GM12878 (cell line): ENCODE measurements around the gene CSF1. TPM values are rescaled to one million over a fixed set of nuclear protein-coding genes. Genes with fewer than 3 reads are reported as not detected.

Experiments
- BHLHE40 ChIP-seq, 2 experiments: fragments of 450-650 bp in 1 of 2; IDR thresholded peaks; 2 replicates each; pipeline ENCODE4 v1.6.1; 2011 to 2017; ENCODE audit warnings: low read depth in 2 of 2, borderline replicate concordance in 1 of 2, improper control_type of control experiment in 1 of 2, low read length in 1 of 2, mild to moderate bottlenecking in 1 of 2
- CREB1 ChIP-seq: IDR thresholded peaks from 2 replicates; pipeline ENCODE4 v1.6.1; 2012; ENCODE audit warnings: low read depth, mild to moderate bottlenecking, inconsistent platforms
- CREM ChIP-seq: IDR thresholded peaks from 2 replicates; pipeline ENCODE4 v1.6.1; 2014; ENCODE audit warnings: antibody characterized with exemption, low read depth
- ELK1 ChIP-seq: IDR thresholded peaks from 2 replicates; pipeline ENCODE4 v1.6.1; 2012; ENCODE audit warnings: low read depth, low read length, improper control_type of control experiment
- ESRRA ChIP-seq: IDR thresholded peaks from 2 replicates; pipeline ENCODE4 v1.6.1; 2012; ENCODE audit warnings: mild to moderate bottlenecking, low read length, improper control_type of control experiment
- FOS ChIP-seq: IDR thresholded peaks from 3 replicates; pipeline ENCODE4 v1.6.1; 2011; ENCODE audit warnings: borderline replicate concordance; ENCODE audit not compliant: insufficient read length; ENCODE audit errors: extremely low read depth
- FOXM1 ChIP-seq: IDR thresholded peaks from 2 replicates; pipeline ENCODE4 v1.6.1; 2012; ENCODE audit warnings: low read depth, mild to moderate bottlenecking, inconsistent platforms, low read length, moderate library complexity
- GATAD2B ChIP-seq: fragments of 450-650 bp; conservative IDR thresholded peaks from 2 replicates; pipeline ENCODE4 v1.6.1; 2017; ENCODE audit warnings: low read depth, mild to moderate bottlenecking, moderate library complexity
- IKZF2 ChIP-seq, 2 experiments: fragments of 450-650 bp; IDR thresholded peaks; 2 replicates each; pipeline ENCODE4 v1.6.1; 2017; ENCODE audit warnings: mild to moderate bottlenecking in 2 of 2, moderate library complexity in 2 of 2
- MEF2B ChIP-seq: fragments of 450-650 bp; IDR thresholded peaks from 2 replicates; pipeline ENCODE4 v1.6.1; 2018; ENCODE audit warnings: mild to moderate bottlenecking, moderate library complexity; ENCODE audit not compliant: partially characterized antibody, poor library complexity, severe bottlenecking
- MTA2 ChIP-seq: fragments of 450-650 bp; IDR thresholded peaks from 2 replicates; pipeline ENCODE4 v1.6.1; 2016; ENCODE audit warnings: low read depth, mild to moderate bottlenecking, moderate library complexity
- NFXL1 ChIP-seq: fragments of 450-650 bp; IDR thresholded peaks from 2 replicates; pipeline ENCODE4 v1.6.1; 2017; ENCODE audit warnings: antibody characterized with exemption, mild to moderate bottlenecking, borderline replicate concordance
- POU2F2 ChIP-seq: IDR thresholded peaks from 3 replicates; pipeline ENCODE4 v1.6.1; 2011; ENCODE audit warnings: low read depth, mild to moderate bottlenecking, low read length, borderline replicate concordance
- SKIL ChIP-seq: fragments of 450-650 bp; IDR thresholded peaks from 2 replicates; pipeline ENCODE4 v1.6.1; 2017; ENCODE audit warnings: mild to moderate bottlenecking, low read depth, inconsistent platforms; ENCODE audit not compliant: poor library complexity, severe bottlenecking
- STAT1 ChIP-seq: fragments of 450-650 bp; conservative IDR thresholded peaks from 2 replicates; pipeline ENCODE4 v1.6.1; 2014; ENCODE audit warnings: antibody characterized with exemption, mild to moderate bottlenecking
- YY1 ChIP-seq: IDR thresholded peaks from 2 replicates; pipeline ENCODE4 v1.6.1; 2011; ENCODE audit warnings: low read depth, mild to moderate bottlenecking, low read length
- ZBTB33 ChIP-seq: fragments of 450-650 bp; IDR thresholded peaks from 2 replicates; pipeline ENCODE4 v1.6.1; 2017; ENCODE audit warnings: mild to moderate bottlenecking
- ZNF384 ChIP-seq: IDR thresholded peaks from 2 replicates; pipeline ENCODE4 v1.6.1; 2012; ENCODE audit warnings: low read depth, mild to moderate bottlenecking, low read length, improper control_type of control experiment, borderline replicate concordance
- polyA plus RNA-seq, 11 experiments: library from polyadenylated mRNA; depleted of rRNA in 4 of 11; unstranded in 6 of 11; stranded (reverse) in 5 of 11; fragments of >200 nt; fragmentation: Nextera tagmentation in 4 of 11; fragmentation: Illumina TruSeq in 1 of 11; extraction: Ambion mirVana in 4 of 11; extraction: Trizol in 1 of 11; gene quantifications; 1 replicate in 1 of 11; 2 replicates in 10 of 11; pipeline versions ENCODE4 v1.2.1 to v1.2.3, GENCODE V29; 2011 to 2016; ENCODE audit warnings: inconsistent platforms in 2 of 11, missing spikeins in 2 of 11, low read depth in 1 of 11
- total RNA-seq, 4 experiments: library from RNA; depleted of rRNA in 3 of 4; stranded (reverse); fragments of >200 nt in 3 of 4; fragmentation: Illumina TruSeq in 1 of 4; extraction: Trizol in 1 of 4; gene quantifications; 2 replicates each; pipeline versions ENCODE4 v1.2.1 to v1.2.3, GENCODE V29; 2013 to 2021
- TF ChIP-seq, protein P1 (sequence below): IDR thresholded peaks from 2 replicates; pipeline ENCODE4 v1.6.1; 2012; ENCODE audit warnings: low read length, inconsistent platforms
- TF ChIP-seq, protein P2 (sequence below): IDR thresholded peaks from 2 replicates; pipeline ENCODE4 v1.6.1; 2011; ENCODE audit warnings: borderline replicate concordance, low read depth, mild to moderate bottlenecking, moderate library complexity, mixed read lengths, low read length; ENCODE audit not compliant: insufficient read depth; ENCODE audit errors: extremely low read length

CSF1 gene
- total and polyA plus RNA-seq, 10 of the 15 experiments (the other 5 are each of a cell fraction or from before 2014, with no cell fraction given) = 1.2 to 32.4 (median 13.0) TPM

- TF ChIP-seq POU2F2 (0 out of 3 replicates have a peak, but pooled peaks have one; percentile 26), GATAD2B (no peak), BHLHE40 (IDR thresholded peaks at IDR 0.05; ENCODE audit: borderline replicate concordance in 1 of 2, low read depth in 2 of 2, low read length in 1 of 2) (peak; percentile 48 to 52; a peak in 1 of 4 replicates), ZNF384 (no peak), ESRRA (no peak), ELK1 (peak; percentile 41; the same call in 1 of the 2 replicates), STAT1 (no peak), CREB1 (peak; percentile 88), FOS (no peak), CREM (peak; percentile 89), ZBTB33 (no peak), SKIL (peak; percentile 37), MTA2 (peak; percentile 73), MEF2B (peak; percentile 18), YY1 (peak; percentile 45; the same call in 1 of the 2 replicates), NFXL1 (no peak), FOXM1 (no peak), IKZF2 (IDR thresholded peaks at IDR 0.05) (peak; percentile 57 to 58; a peak in 3 of 4 replicates)
- TF ChIP-seq, protein P1, sequence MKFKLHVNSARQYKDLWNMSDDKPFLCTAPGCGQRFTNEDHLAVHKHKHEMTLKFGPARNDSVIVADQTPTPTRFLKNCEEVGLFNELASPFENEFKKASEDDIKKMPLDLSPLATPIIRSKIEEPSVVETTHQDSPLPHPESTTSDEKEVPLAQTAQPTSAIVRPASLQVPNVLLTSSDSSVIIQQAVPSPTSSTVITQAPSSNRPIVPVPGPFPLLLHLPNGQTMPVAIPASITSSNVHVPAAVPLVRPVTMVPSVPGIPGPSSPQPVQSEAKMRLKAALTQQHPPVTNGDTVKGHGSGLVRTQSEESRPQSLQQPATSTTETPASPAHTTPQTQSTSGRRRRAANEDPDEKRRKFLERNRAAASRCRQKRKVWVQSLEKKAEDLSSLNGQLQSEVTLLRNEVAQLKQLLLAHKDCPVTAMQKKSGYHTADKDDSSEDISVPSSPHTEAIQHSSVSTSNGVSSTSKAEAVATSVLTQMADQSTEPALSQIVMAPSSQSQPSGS = no peak
- TF ChIP-seq, protein P2, sequence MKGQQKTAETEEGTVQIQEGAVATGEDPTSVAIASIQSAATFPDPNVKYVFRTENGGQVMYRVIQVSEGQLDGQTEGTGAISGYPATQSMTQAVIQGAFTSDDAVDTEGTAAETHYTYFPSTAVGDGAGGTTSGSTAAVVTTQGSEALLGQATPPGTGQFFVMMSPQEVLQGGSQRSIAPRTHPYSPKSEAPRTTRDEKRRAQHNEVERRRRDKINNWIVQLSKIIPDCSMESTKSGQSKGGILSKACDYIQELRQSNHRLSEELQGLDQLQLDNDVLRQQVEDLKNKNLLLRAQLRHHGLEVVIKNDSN = peak; percentile 14
Measured at GRCh38 chr1:109906160-109906838, 4.3 kb upstream of the CSF1 start (continued).
